IMR-90 (cell line): ENCODE measurements around the gene HOXA2. TPM values are rescaled to one million over a fixed set of nuclear protein-coding genes. Genes with fewer than 3 reads are reported as not detected.

Source experiments
- ATAC-seq: fragments of 200-7000 bp; cut with Tn5 transposase; 2 replicates; pipeline ENCODE4 v1.9.1; 2020; ENCODE audit warnings: low read depth, mild to moderate bottlenecking, moderate library complexity
- BruUV-seq: library from RNA; stranded (reverse); fragments of 400-500 nt; replicated peaks from 2 replicates; lab custom pipeline; 2021; lab: Mats Ljungman, UMichigan
- CTCF ChIA-PET: fragments of 300-600 bp; formaldehyde crosslinking; extraction: SDS; loops from one replicate; lab custom pipeline; 2021; ENCODE audit warnings: antibody characterized with exemption; lab: Yijun Ruan, JAX
- POLR2A ChIA-PET: fragments of 300-600 bp; sonication (Branson Sonifier 250); formaldehyde crosslinking; loops from one replicate; lab custom pipeline; 2022; ENCODE audit warnings: antibody characterized with exemption; ENCODE audit not compliant: unreplicated experiment; lab: Charles Lee
- DNase-seq: peaks from one replicate; pipeline ENCODE4 v3.0.0; 2013
- H2AFZ ChIP-seq: replicated peaks from 2 replicates; pipeline ENCODE3; 2013; ENCODE audit warnings: low read length, mild to moderate bottlenecking; ENCODE audit not compliant: poor library complexity
- H2AK5ac ChIP-seq: 2 replicates; pipeline ENCODE4 v1.6.1; 2013; ENCODE audit warnings: low read depth, low read length, inconsistent platforms
- H2AK9ac ChIP-seq: replicated peaks from 2 replicates; pipeline ENCODE3; 2013; ENCODE audit warnings: mild to moderate bottlenecking, low read depth, low read length, moderate library complexity; ENCODE audit not compliant: poor library complexity
- H2BK120ac ChIP-seq: 2 replicates; pipeline ENCODE4 v1.6.1; 2013; ENCODE audit warnings: low read depth, low read length, inconsistent platforms
- H2BK15ac ChIP-seq: 3 replicates; pipeline ENCODE4 v1.6.1; 2013; ENCODE audit warnings: low read depth, low read length, inconsistent platforms
- H2BK20ac ChIP-seq: 2 replicates; pipeline ENCODE4 v1.6.1; 2013; ENCODE audit warnings: low read depth, mild to moderate bottlenecking, inconsistent platforms, low read length, moderate library complexity
- H2BK5ac ChIP-seq: 2 replicates; pipeline ENCODE4 v1.6.1; 2013; ENCODE audit warnings: mild to moderate bottlenecking, low read depth, low read length, inconsistent platforms; ENCODE audit not compliant: poor library complexity, severe bottlenecking
- H3K14ac ChIP-seq: replicated peaks from 2 replicates; pipeline ENCODE4 v1.6.1; 2013; ENCODE audit warnings: low read depth, low read length, inconsistent platforms
- H3K18ac ChIP-seq: 2 replicates; pipeline ENCODE4 v1.6.1; 2013; ENCODE audit warnings: low read depth, low read length, control low read depth
- H3K23ac ChIP-seq: 2 replicates; pipeline ENCODE4 v1.6.1; 2013; ENCODE audit warnings: low read depth, low read length, inconsistent platforms
- H3K27ac ChIP-seq: 2 replicates; pipeline ENCODE4 v1.5.1; 2013; ENCODE audit warnings: mild to moderate bottlenecking, control low read depth, low read length; ENCODE audit not compliant: insufficient read depth
- H3K27me3 ChIP-seq: 2 replicates; pipeline ENCODE4 v1.6.1; 2013; ENCODE audit warnings: low read length; ENCODE audit not compliant: control insufficient read depth, insufficient read depth
- H3K36me3 ChIP-seq: 2 replicates; pipeline ENCODE4 v1.6.1; 2013; ENCODE audit warnings: low read length, mixed read lengths; ENCODE audit not compliant: control insufficient read depth, insufficient read depth
- H3K4ac ChIP-seq: 2 replicates; pipeline ENCODE4 v1.6.1; 2013; ENCODE audit warnings: low read depth, low read length, inconsistent platforms
- H3K4me1 ChIP-seq: 2 replicates; pipeline ENCODE4 v1.6.1; 2013; ENCODE audit warnings: low read length, mixed read lengths; ENCODE audit not compliant: control insufficient read depth, insufficient read depth
- H3K4me2 ChIP-seq: 2 replicates; pipeline ENCODE4 v1.6.1; 2013; ENCODE audit warnings: low read depth, mild to moderate bottlenecking, control low read depth, low read length, moderate library complexity
- H3K4me3 ChIP-seq: 2 replicates; pipeline ENCODE4 v1.5.1; 2013; ENCODE audit warnings: low read depth, mild to moderate bottlenecking, control low read depth, low read length, moderate library complexity; ENCODE audit not compliant: insufficient read depth
- H3K56ac ChIP-seq: 2 replicates; pipeline ENCODE4 v1.6.1; 2013; ENCODE audit warnings: low read length, inconsistent platforms; ENCODE audit not compliant: insufficient read depth; ENCODE audit errors: extremely low read depth
- H3K79me1 ChIP-seq, 2 experiments: 2 replicates each; pipeline ENCODE4 v1.6.1; 2013; ENCODE audit warnings: low read length in 2 of 2, inconsistent platforms in 1 of 2, low read depth in 1 of 2
- H3K9ac ChIP-seq: 2 replicates; pipeline ENCODE4 v1.6.1; 2013; ENCODE audit warnings: low read depth, low read length, control low read depth
- H3K9me1 ChIP-seq: 2 replicates; pipeline ENCODE4 v1.6.1; 2013; ENCODE audit warnings: low read length, inconsistent platforms; ENCODE audit not compliant: insufficient read depth
- H3K9me3 ChIP-seq: 2 replicates; pipeline ENCODE4 v1.6.1; 2013; ENCODE audit warnings: low read length; ENCODE audit not compliant: control insufficient read depth, insufficient read depth
- H4K20me1 ChIP-seq: 2 replicates; pipeline ENCODE4 v1.6.1; 2013; ENCODE audit warnings: low read length, inconsistent platforms; ENCODE audit not compliant: insufficient read depth
- H4K5ac ChIP-seq: 2 replicates; pipeline ENCODE4 v1.6.1; 2013; ENCODE audit warnings: mild to moderate bottlenecking, low read depth, low read length, control low read depth
- H4K8ac ChIP-seq, 2 experiments: 2 replicates each; pipeline ENCODE4 v1.6.1; 2013; ENCODE audit warnings: low read depth in 2 of 2, low read length in 2 of 2, control low read depth in 1 of 2, inconsistent platforms in 1 of 2
- H4K91ac ChIP-seq: 2 replicates; pipeline ENCODE4 v1.6.1; 2013; ENCODE audit warnings: low read depth, low read length, inconsistent platforms; ENCODE audit not compliant: insufficient read depth
- BHLHE40 ChIP-seq: fragments of 150-350 bp; IDR thresholded peaks from 2 replicates; pipeline ENCODE4 v1.6.1; 2016; ENCODE audit warnings: mild to moderate bottlenecking, low read depth, low read length
- CHD1 ChIP-seq: IDR thresholded peaks from 2 replicates; pipeline ENCODE4 v1.6.1; 2012; ENCODE audit warnings: low read depth, low read length, improper control_type of control experiment
- MAFK ChIP-seq: IDR thresholded peaks from 2 replicates; pipeline ENCODE4 v1.6.1; 2012; ENCODE audit warnings: low read depth, low read length, improper control_type of control experiment
- MAZ ChIP-seq: IDR thresholded peaks from 2 replicates; pipeline ENCODE4 v1.6.1; 2012; ENCODE audit warnings: low read depth, mild to moderate bottlenecking, low read length, improper control_type of control experiment, moderate library complexity, borderline replicate concordance
- RFX5 ChIP-seq: IDR thresholded peaks from 2 replicates; pipeline ENCODE4 v1.8.0; 2012; ENCODE audit warnings: low read depth, mild to moderate bottlenecking, low read length, moderate library complexity
- WGBS, 2 experiments: methylation state at CpG; one replicate each; pipeline versions ENCODE4 v1.1.5 to v1.1.7; 2013; ENCODE audit warnings: missing lambda C conversion rate in 2 of 2; ENCODE audit not compliant: insufficient read length in 1 of 2; ENCODE audit errors: extremely low coverage in 2 of 2; 5-methylcytosine and 5-hydroxymethylcytosine counted together
- dilution Hi-C: fragments of 300-500 bp; cut with HindIII; formaldehyde crosslinking; loops from one replicate; pipeline ENCODE4 v1.14.3; 2018; ENCODE audit warnings: low sequenced_read_pairs; ENCODE audit not compliant: unreplicated experiment
- in situ Hi-C: fragments of 300-500 bp; cut with MboI; formaldehyde crosslinking; loops from 3 replicates; pipeline ENCODE4 v1.14.3; 2019; ENCODE audit warnings: low sequenced_read_pairs, inconsistent platforms, mixed read lengths
- intact Hi-C: fragments of 100-400 bp; cut with micrococcal nuclease; formaldehyde crosslinking; loops from 2 replicates; pipeline ENCODE4 v1.10.0; 2022
- polyA plus RNA-seq, 3 experiments: library from polyadenylated mRNA; depleted of rRNA; stranded (reverse); fragments of >200 nt; gene quantifications; 2 replicates each; pipeline ENCODE4 v1.2.3, GENCODE V29; 2012; ENCODE audit warnings: low replicate concordance in 1 of 3
- total RNA-seq: library from RNA; depleted of rRNA; stranded (reverse); fragments of >200 nt; gene quantifications from 2 replicates; pipeline ENCODE4 v1.2.3, GENCODE V29; 2012
- TF ChIP-seq, protein P1 (sequence below): conservative IDR thresholded peaks from 2 replicates; pipeline ENCODE4 v1.5.1; 2012; ENCODE audit warnings: mild to moderate bottlenecking, low read depth, low read length, improper control_type of control experiment

HOXA2 gene
- total and polyA plus RNA-seq, 2 of the 4 experiments (the other 2 are of a cell fraction), result 1.6 to 3.9 TPM

GRCh38 chr7:27138985-27139333, 36.5 kb upstream of the HOXA2 start:
- H3K27ac ChIP-seq, result peak overlapping the region; percentile 94
- peak overlapping the region; percentile 94 for H3K4me2 ChIP-seq
- no peaks in the 10 kb centered on the region for H3K27me3 ChIP-seq
- H3K4me3 ChIP-seq, result peak overlapping the region; percentile 30
- peak overlapping the region; percentile 78 for H3K14ac ChIP-seq
- peak overlapping the region; percentile 89 for H3K9ac ChIP-seq
- H3K18ac ChIP-seq, result peak overlapping the region; percentile 89
- in situ Hi-C loops (no loop called here), dilution Hi-C loops (no loop called here), intact Hi-C loops (no loop called here)
- CTCF ChIA-PET, result no interaction called here
- peaks cover 15% of the 10 kb centered on the region for H3K4me1 ChIP-seq
- H3K79me1 ChIP-seq, result peaks cover under 1 to 33% of the 10 kb centered on the region in 2 experiments; a peak in 2 of 4 replicates
- H3K9me3 ChIP-seq, result no peaks in the 10 kb centered on the region
- TF ChIP-seq BHLHE40 (no peak), MAFK (no peak), RFX5 (no peak), CHD1 (no peak), MAZ (no peak)
- TF ChIP-seq, protein P1, sequence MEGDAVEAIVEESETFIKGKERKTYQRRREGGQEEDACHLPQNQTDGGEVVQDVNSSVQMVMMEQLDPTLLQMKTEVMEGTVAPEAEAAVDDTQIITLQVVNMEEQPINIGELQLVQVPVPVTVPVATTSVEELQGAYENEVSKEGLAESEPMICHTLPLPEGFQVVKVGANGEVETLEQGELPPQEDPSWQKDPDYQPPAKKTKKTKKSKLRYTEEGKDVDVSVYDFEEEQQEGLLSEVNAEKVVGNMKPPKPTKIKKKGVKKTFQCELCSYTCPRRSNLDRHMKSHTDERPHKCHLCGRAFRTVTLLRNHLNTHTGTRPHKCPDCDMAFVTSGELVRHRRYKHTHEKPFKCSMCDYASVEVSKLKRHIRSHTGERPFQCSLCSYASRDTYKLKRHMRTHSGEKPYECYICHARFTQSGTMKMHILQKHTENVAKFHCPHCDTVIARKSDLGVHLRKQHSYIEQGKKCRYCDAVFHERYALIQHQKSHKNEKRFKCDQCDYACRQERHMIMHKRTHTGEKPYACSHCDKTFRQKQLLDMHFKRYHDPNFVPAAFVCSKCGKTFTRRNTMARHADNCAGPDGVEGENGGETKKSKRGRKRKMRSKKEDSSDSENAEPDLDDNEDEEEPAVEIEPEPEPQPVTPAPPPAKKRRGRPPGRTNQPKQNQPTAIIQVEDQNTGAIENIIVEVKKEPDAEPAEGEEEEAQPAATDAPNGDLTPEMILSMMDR, result no peak
- H2AFZ ChIP-seq, result peak overlapping the region; percentile 87
- ATAC-seq (no peak), DNase-seq (no peak)
- H3K56ac ChIP-seq, result peak overlapping the region; percentile 79; the same call in 1 of the 2 replicates
- no peak overlapping the region for H2AK5ac ChIP-seq
- H4K8ac ChIP-seq, result peak overlapping the region; percentile 50 to 67; a peak in 3 of 4 replicates
- no TSS peak for BruUV-seq
- peak overlapping the region; percentile 55 for H3K4ac ChIP-seq
- POLR2A ChIA-PET, result no interaction called here
- H3K9me1 ChIP-seq, result peaks cover under 1% of the 10 kb centered on the region; the same call in 1 of the 2 replicates
- H3K36me3 ChIP-seq, result peaks cover 9% of the 10 kb centered on the region
- peak overlapping the region; percentile 35 for H2BK5ac ChIP-seq
- H3K23ac ChIP-seq, result peak overlapping the region; percentile 85
- H2BK15ac ChIP-seq, result peak overlapping the region; percentile 52; the same call in 2 of the 3 replicates
- 0% methylated on average over 4 of the region's 11 CpGs; no CpG with 5 or more reads in 1 of the 2 experiments for WGBS, 2 experiments
- peak overlapping the region; percentile 69 for H2BK20ac ChIP-seq
- H2BK120ac ChIP-seq, result peak overlapping the region; percentile 75
- no peaks in the 10 kb centered on the region for H4K20me1 ChIP-seq
- H4K91ac ChIP-seq, result peak overlapping the region; percentile 68
- peak overlapping the region; percentile 63 for H2AK9ac ChIP-seq
- H4K5ac ChIP-seq, result peak overlapping the region; percentile 71
